ENCODE measurements around the gene POU5F1.

GRCh38 chr6:31125162-31125561 lies 45.3 kb downstream of the POU5F1 start:
- TF ChIP-seq, protein P1, sequence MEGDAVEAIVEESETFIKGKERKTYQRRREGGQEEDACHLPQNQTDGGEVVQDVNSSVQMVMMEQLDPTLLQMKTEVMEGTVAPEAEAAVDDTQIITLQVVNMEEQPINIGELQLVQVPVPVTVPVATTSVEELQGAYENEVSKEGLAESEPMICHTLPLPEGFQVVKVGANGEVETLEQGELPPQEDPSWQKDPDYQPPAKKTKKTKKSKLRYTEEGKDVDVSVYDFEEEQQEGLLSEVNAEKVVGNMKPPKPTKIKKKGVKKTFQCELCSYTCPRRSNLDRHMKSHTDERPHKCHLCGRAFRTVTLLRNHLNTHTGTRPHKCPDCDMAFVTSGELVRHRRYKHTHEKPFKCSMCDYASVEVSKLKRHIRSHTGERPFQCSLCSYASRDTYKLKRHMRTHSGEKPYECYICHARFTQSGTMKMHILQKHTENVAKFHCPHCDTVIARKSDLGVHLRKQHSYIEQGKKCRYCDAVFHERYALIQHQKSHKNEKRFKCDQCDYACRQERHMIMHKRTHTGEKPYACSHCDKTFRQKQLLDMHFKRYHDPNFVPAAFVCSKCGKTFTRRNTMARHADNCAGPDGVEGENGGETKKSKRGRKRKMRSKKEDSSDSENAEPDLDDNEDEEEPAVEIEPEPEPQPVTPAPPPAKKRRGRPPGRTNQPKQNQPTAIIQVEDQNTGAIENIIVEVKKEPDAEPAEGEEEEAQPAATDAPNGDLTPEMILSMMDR (IDR thresholded peaks at IDR 0.05) = no peak
- no peak for TF ChIP-seq POLR2A (IDR thresholded peaks at IDR 0.05)

Measured in uterus (tissue), 2 donors.